Activated CD4-positive, alpha-beta T cell treated with anti-CD3 and anti-CD28 coated beads, Interleukin-10, Interleukin-2, amounts not matched to agents 100 ng/mL and 50 ng/mL, durations not matched to agents 16 hours and 8 hours (primary cell): ENCODE data around the gene OR4F15.
"Not testable (repeated sequence)": the region's sequence is repeated elsewhere in the genome, so short reads cannot be mapped to it uniquely, and the experiment has no call there.

Experiments
- DNase-seq: peaks from one replicate; pipeline ENCODE4 v3.0.0-alpha.2; 2020

OR4F15 gene, protein sequence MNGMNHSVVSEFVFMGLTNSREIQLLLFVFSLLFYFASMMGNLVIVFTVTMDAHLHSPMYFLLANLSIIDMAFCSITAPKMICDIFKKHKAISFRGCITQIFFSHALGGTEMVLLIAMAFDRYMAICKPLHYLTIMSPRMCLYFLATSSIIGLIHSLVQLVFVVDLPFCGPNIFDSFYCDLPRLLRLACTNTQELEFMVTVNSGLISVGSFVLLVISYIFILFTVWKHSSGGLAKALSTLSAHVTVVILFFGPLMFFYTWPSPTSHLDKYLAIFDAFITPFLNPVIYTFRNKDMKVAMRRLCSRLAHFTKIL

DNA sequence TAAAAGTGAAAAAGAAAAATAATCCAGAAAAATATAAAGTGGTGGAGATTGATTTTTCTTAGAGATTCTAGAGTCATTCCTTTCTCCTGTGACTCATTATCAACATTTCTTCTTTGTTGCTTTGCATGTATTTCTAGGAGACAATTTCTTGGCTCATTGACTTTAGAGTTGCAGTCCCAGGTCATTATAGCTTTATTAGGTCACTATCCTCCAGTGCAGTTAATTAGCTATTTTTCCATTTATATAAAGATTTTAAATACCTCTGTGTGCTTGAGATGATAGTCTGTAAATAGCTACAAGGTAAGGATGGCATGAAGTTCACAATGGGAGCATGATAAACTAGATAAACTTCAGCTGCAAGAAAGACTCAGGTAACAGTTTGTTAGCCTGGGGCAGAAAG lies at the start of gene OR4F15:
TSS of gene OR4F15 (plus strand) at position 301 of the 400 bp plus-strand sequence. CDS start 5,985 bp downstream, outside the sequence.
- no peak for DNase-seq

DNA sequence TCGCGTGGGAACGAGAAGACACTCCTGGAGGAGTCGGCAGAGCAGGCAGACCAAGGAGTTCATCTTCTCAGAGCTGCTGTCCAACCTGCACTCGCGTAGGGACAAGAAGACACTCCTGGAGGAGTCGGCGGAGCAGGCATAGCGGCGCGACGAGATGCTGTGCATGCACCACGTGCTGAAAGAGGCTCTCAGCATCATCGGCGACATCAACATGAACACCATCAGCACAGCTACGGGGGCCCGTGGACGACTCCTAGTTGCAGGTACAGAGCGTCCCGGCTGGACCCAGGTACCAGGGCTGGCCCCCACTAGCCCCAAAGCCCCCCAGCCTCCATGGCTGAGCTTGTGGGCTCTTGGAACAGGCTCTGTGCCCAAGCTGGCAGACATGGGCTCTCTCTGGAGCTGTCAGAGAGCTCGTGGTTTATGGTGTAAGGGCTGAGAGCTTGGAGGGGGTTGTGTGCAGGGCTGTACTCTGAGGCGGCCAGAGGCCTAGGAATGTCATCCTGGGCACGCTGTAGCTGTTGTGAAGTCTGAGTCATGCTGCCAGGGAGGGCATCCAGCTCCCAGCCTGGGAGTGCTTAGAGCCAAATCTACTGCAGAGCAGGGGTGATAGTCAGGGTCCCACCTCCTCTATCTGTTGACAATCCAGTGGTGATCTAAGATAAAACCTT lies 47.2 kb upstream of the OR4F15 start:
- DNase-seq = not testable (repeated sequence)

DNA sequence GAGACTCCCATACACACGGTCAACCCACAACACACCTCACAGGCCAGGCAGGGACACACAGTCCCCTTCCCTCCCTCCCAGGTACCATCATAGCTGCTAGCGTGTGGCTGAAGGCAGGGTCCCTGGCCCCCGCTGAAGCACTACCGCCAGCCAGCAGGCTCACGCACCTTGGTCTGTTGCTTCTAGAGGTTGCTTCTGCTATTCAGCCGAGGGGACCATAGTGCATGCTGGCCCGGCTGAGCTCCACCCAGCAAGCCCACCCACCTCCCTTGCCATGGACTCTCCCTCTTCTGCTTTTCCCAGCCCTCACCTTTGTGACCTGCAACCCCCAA lies 46.7 kb upstream of the OR4F15 start:
- not testable (repeated sequence) for DNase-seq

DNA sequence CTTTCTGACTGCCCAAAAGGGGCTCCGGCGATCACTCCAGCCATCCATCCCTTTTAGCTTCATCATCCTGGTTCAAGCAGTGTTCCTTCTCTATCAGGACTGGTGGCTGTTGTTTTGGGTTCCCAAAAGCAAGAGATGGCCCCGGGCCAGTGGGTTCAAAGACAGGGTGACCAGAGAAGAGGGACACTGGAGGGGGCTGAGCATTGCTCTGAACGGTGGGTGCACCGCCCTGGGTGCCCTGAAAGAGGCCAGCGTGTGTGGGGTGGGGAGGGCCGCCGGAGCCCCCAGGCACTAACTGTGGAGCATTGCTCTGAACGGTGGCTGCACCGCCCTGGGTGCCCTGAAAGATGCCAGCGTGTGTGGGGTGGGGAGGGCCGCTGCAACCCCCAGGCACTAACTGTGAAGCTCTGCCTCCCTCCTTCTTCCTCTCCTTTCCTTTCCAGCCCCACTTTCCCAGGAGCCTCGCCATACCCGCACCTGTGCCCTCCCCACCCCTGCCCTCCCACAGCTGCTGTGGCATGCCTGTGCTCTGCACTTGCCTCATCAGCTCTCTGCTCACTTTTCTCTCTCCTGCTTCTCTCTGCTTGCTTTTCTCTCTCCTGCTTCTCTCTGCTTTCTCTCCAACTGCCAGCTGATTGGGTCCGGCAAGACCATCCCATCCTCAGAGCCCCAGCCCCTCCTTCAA lies 46.1 kb upstream of the OR4F15 start:
- no peak for DNase-seq

DNA sequence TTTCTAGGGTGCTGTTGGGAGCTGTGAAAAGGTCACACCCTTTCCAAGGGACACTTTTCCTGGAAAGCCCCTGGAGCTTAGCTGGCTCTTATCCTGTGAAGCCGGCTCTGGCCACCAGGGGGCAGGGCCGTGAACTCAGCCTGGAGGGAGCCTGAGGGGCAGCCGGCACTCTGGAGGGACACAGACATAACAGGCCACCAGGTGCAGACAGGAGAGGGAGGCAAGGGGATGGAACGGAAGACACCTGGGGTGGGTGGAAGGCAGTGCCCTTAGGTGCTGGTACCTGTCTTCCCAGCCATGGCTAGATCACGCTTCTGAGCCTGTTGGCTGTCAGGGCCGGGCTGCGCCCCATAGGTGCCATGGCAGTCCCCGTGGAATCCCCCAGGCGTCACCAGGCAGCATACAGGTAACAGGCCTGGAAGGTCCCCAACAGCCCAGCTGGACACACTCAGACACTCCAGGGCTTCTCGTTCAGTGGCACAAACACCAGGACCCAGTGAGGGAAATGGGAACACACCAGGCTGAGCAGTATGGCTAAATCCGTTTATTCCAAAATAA lies 44.8 kb upstream of the OR4F15 start:
- not testable (repeated sequence) for DNase-seq

DNA sequence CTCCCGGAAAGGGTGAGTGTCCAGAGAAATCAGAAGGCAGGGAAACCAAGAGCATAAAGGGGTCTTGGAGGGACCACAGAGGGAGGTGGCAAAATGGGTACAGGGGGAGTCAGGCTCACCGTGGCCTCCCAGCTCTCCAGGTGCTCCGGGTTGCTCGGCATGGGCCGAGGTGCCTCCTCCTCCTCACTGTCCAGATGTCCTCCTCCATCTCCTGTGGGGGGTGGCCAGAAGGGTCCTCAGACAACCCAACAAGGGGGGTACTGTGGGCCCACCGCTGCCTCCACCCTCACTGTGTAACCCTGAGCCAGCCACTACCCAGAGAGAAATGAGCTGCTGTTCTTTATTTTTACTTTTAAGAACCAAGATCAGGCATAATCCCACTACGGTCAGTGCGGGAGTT lies 39.1 kb upstream of the OR4F15 start:
- DNase-seq = no peak

DNA sequence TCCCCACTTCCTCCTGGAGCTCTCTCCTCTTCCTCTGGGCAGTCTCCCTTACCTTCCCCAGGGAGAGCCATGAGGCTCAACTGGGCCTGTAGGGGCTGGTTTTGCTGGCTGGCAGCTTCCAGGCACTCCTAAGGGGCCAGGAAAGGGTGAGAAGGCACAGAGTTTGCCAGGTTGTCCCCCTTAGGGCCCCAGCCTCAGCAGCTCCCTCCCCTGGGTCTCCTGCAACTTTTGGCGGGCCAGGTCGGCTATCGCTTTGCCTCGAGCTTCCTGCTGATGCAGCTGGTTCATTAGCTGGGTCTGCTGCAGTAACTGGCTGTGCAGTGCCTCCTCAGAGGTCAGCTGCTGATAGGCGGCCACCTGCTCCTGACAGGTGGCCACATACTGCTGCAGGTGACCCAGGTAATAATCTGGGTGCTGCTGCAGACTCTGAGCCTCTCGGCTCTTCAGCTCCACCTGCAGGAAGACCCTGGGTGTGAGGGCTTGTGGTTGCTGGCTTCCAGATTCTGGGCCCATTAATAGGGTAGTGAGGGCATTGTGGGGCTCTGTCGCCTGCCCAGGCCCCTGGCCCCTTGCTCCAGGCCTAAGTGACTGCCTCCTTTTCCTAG lies 38.4 kb upstream of the OR4F15 start:
- DNase-seq = peak; percentile 15

DNA sequence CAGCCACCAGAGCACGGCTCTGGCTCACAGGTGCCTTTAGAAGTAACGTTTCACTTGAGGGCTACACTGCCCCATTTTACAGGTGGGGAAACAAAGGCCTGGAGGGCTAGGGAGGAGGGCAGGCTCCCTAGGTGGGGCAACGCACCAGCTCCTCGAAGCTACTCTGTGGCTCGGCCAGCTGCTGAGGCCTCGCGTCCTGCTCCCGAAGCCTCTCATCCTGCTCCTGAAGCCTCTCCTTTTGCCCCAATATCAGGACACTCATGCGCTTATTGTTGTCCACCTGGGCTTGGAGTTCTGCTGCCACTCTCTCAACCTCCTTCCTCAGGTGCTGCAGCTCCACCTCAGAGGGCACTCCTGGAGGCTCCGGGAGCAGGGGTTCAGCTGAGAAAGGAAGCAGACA lies 36.9 kb upstream of the OR4F15 start:
- no peak for DNase-seq

DNA sequence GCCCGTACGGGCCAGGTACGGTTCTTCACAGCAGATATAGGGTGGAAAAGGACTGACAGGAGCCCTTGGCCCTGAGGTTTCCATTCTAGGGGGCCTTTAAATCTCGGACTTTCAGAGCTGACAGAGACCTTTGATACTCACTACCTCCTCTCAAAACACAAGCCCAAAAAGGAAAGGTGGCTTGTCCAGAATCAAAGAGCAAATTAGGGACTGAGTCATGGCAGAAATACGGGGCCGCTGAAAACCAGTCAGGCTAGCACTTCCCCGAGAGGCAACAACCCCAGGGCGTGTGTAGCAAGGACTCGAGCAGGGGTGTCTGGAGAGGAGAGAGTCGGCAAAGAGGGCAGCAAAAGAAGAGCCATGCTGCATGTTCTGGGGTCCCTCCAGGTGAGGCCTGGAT lies 33.4 kb upstream of the OR4F15 start:
- DNase-seq = not testable (repeated sequence)

DNA sequence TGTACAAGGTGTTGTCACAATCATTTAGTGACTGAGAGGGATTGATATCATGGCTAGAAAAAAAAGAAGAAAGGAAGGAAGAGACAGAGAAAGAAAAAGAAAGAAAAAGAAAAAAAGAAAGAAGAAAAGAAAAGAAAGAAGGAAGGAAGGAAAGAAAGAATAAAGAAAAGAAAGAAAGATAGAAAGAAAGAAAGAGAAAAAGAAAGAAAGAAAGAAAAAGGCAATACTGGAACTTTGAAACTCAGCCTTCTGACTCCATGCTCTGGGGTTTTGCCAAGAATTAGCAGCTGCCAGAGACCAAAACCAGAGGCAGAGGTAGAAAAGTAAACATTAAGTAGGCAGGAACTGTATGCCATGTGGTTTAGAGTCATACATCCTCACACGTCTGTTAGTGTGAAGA lies 31.8 kb upstream of the OR4F15 start:
- not testable (repeated sequence) for DNase-seq

DNA sequence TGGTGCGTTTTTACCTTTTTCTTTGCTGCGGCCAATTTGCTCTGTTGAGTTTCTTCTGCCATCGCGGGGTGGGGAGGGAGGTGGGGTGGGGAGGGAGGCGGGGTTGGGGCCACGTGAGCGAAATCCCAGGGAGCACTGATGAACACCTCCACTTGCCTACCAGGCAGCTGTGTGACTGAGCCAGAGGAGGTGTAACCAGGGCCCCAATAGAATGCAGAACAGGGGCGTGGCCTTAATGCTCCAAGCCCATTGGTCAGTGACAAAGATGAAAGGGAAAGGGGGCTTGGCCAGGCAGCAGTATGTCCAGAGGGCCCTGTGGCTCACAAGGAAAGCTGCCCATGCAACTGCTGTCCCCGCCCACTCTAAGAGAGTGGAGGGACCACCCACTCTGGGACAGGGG lies 30.1 kb upstream of the OR4F15 start:
- no peak for DNase-seq

DNA sequence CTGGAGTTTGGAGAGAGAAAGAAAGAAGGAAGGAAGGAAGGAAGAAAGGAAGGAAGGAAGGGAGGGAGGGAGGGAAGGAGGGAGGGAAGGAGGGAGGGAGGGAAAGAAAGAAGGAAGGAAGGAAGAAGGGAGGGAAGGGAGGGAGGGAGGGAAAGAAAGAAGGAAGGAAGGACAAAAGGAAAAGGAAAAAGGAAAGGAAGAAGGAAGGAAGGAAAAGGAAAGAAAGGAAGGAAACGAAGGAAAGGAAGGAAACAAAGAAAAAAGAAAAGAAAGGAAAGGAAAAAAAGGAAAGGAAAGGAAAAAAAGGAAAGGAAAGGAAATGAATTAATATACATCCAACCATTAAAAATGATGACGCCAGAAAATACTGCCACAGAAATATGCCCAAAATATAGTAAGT lies 27.4 kb upstream of the OR4F15 start:
- DNase-seq = no peak

DNA sequence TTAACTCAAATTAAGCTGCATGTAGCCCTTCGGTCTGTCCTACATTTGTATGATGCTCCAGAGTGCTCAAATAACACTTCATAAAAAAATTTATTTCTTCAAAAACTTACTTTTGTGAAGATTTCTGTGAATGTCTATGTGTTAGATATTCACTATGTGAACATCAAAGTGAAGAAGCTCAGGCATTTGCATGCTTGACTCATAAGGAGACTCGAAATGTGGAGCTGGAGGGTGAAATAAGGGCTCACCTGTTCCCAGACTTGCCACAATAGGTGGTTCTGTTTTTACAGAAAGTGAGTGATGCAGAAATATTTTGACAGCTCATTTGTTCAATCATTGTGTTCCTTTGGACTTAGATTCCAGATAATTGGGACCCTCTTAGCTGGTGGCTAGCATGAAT lies 25.6 kb upstream of the OR4F15 start:
- DNase-seq = not testable (repeated sequence)

DNA sequence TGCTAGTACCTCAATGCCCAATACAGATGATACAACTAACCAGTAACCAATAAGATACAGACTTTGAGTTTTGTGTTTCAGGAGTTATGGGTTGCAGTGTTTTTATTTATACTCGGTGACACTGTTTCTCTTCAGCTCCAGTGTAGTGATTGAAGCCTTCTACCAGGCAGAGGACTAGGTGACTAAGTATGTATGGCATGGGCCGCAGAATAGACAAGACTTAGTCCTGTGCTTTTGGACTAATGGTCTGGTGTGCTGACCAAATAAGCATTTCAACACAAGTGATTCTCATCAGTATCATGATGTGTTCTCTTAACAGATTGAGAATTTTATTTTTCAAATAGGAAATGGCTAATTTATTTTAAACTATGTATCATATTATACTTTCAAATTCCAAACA lies 24.0 kb upstream of the OR4F15 start:
- DNase-seq = not testable (repeated sequence)

DNA sequence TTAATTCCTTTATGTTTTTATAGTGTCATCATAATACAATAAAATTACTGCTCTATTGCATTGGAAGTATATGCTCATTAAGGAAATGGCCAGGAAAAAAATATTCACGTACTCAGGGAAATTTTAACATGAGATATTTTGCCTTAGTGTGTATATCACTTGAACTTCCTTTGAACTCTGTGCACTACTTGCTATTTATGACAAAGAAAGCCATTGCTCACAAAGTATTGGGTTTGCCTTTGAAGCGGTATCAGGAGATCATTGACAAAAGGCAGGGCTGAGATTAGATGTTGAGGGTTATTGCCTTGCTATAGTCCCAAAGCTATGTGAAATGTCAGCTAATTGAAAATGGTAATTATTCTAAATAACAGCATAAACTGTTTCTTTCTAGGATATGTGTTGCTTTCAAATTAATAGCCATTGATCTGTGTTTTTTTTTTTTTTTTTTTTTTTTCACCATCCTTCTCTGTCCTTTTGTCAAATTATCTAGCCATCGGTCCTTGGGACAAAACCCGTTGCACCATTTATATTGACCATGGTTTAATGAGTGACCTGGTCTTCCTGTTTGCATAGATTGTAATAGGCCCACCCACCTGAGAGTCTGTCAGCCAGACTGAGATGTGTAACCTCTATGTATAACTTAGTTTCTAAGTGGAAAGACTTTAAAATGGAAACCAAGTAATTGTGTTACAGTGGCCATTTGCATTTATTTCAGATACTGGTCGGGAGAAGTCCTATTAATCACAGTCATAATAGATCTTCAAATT lies 23.3 kb upstream of the OR4F15 start:
- DNase-seq = not testable (repeated sequence)

DNA sequence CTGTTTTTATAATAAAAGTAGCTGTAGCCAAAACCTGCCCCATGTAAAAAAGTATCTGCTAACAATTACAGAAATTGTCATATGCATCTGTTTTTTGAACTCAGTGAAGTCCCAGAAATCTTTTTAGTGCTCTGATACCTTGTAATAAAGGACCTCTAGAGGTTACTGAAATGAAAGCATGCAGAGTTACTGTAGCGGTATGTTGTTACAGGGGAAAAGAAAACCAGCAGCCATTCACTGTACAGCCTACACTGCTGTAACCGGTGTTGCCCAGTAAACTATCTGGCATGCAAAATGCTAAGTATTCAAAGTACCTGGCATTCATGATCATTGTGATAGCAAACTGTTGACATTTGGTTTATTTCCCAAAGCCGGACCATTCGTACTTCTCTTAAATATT lies 21.3 kb upstream of the OR4F15 start:
- DNase-seq = not testable (repeated sequence)

DNA sequence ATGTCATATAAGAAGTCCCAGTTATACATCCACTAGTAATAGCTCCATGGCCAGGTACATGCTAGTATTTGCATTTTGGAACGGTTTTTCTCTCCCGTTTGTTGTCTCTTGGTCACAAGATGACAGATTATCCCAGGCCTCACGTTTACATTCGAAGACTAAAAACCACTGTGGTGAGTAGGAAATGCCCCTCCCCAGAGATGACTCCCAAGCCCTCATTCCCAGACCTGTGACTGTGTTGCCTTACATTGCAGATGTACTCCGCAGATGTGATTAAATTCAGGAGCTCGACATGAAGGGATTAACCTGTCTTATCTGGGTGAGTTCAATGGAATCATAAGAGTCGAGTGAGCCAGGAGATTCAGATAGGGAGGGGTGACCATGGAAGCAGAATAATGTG lies 18.0 kb upstream of the OR4F15 start:
- DNase-seq = not testable (repeated sequence)

DNA sequence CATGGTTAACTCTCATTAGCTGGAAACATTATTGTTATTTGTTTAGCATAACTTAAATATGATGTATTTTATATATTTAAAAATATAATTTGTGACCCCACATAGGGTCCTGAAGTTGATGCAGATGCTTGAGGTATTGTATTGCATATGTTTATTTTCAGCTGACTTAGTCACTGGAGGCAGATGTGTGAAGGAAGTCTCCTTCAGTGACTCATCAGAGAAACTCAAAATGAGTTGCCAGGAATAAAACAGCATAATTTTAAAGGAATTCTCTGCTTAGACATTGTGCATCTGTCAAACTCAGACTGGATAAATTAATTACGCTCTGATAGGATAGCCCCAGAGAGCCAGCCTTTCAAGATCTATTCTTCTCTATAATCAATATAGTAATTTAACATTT lies 16.5 kb upstream of the OR4F15 start:
- no peak for DNase-seq

DNA sequence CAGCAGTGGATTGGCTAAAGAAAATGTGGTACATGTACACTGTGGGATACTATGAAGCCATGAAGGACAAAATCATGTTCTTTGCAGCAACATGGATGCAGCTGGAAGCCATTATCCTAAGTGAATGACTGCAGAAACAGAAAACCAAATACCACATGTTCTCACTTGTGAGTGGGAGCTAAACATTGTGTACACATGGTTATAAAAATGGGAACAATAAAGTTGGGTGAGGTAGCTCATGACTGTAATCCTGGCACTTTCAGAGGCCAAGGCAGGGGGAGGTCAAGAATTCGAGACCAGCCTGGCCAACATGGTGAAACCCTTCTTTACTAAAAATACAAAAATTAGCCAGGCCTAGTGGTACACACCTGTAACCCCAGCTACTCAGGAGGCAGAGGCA lies 12.3 kb upstream of the OR4F15 start:
- DNase-seq = no peak

DNA sequence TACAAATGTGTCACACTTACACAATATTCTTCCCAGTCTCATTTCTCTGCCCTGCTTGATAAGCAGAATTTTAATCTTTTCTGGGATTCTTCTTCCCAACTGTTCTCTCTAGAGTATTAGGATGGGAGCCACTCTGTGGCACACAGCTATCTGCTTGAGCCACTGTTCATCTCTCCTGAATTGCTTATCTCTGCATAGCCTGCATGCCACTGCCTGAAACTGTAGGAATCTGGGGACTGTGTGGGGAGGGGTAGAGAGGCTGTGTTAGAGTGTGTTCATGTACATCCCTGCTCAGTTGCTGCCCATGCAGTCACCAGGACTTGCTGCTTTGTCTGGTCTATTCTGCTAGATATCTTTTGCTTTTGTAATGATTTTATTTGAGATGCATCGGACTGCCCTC lies 11.0 kb upstream of the OR4F15 start:
- DNase-seq = no peak

DNA sequence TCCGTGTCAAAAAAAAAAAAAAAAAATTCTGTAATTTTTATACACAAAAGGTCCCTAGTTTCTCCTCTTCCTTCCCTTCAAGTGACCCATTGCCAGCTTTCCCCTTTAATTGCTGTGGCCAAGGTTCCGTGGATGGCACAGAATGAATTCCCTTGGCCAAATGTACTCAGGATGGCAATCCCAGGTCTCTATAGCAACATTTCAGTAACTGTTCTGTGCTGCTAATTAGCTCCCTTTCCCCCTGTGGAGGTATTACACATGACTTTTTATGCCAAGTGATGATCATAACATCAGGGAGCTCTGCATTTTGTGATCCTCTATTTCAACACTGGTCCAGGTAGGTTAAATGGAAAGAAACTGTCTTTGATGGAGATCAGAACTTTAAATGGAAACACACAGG lies 8.8 kb upstream of the OR4F15 start, which contains the start of gene OR4F6:
TSS of gene OR4F6 (plus strand) at position 301 of the 400 bp plus-strand sequence. CDS start 2,211 bp downstream, outside the sequence.
- DNase-seq = no peak

DNA sequence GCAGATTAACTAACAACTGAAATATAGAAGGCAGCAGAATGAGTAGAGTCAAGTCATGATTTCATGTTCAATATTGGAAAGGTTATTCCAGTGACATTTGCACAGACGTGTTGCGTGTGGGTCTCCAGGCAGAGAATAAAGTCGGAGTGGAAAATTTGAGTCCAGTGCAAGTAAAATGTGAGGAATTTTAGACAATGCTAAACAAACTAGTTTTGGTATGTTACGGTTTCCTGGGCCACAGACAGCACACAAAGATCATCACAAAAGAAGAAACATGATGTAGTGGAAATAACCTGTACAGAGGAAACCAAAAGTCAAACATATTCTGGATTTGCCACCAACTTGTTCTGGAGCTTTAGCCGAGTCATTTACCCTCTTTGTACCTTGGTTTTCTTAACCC lies 8.3 kb upstream of the OR4F15 start:
- no peak for DNase-seq
